Measurements from ENCODE around the gene GPR156.

- TF ChIP-seq CTCF (IDR thresholded peaks at IDR 0.05) = no peak
- TF ChIP-seq POLR2A (IDR thresholded peaks at IDR 0.05) = no peak
Measured at GRCh38 chr3:120276767-120277166, 8.3 kb downstream of the GPR156 start.

Data from adrenal gland (tissue), 5 donors.